ENCODE data around the gene STC2.

Gene STC2

DNA sequence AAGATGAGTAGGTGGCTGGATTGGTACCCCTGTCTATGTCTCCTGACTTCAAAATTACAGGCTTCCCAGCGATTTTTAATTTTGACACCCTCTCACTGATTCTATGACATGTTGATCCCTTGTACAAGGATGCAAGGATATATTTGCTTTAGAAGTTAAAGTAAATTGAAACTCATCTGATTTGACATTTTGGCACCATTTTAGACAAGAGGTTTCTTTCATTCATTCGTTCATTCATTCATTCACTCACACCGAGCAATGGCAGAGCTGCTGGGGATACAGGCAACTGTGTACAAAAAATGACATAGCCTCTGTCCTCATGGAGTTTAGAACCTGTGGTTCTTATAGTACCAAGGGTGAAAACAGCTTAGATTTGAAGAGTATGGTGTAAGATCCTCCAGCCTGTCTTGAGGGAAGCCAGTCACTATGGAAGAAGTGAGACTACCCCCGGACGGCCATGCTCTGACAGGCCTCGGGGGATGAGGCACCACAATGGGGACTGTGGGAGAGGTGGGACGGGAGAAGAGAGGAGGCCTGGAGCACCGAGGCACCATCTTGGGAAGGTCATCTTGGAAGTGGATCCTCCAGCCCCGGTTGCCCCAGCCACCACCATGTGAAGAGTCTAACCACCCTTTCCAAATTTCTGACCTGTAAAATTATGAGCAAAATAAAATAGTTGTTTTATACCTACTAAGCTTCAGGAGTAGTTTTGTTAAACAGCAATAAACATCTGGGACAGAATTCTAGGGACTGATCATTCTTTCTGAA, 16.2 kb downstream of the STC2 start:
- no peak for DNase-seq

DNA sequence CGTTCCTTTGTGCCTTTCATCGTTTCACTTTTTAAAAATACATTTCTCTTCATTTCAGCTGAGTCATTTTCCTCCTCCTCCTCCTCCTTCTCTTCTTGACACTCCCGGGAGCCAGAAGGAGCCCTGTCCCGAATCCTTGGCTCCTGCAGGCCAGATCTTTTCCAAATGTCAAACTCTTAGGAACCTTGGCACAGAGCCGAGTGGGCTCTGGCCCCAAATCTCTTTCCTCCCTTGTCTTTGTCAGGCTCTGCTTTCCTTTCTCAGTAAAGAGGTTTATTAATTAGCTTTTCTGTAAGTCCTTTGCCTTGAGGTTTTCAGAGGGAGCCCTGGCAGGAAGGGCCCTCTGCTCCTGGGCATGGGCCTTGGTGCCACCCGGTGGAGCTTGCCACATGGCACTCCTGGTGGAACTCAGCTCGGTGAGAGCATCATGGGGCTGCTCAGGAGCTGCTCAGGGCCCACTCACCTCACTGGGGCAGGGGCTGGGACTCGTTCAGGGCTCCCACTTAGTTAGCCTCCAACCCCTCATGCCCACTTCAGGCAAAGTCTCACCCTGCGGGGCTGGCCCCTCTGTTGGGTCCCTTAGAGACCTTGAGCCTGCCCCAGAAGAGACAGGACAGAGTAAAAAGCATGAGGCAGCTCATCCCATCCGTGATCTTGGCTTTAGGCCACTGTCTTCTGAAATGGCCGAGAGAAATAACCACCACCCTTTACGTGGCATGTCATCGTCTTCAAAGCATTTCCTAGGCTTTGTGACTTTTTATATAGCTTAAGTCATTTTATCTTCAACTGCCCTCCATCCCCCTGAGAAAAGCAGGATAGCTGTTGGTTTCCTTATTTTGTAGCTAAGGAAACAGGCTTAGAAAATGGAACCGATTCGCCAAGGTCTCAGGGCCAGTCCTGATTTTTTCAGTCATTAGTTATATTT, 17.1 kb downstream of the STC2 start:
- no peak for DNase-seq

DNA sequence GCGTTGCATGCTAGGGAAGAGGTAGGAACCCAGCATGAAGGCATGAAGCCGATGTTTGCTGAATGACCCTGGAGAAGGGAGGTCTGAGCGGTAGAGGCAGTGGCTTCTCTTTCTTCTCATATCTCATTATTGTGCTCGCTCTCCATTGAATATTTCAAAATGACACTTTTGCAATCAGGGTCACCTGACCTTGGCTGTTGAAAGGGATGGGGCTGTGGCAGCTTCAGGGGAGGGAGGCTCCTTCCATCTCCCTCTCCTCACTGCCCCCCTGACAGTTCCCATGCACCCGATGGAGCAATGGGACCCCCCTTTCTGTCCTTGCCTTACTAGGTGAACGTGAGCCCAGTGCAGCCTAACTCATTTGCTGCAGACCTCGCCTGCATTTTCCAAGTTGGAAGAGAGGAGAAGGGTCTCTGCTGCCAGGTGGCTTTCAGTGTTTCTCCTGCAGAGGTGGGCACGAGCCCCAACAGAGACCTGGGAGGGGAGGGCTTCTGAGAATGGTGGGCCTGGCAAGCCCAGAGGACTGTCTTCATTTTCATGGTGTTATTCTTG, 17.9 kb downstream of the STC2 start:
- DNase-seq, result no peak

DNA sequence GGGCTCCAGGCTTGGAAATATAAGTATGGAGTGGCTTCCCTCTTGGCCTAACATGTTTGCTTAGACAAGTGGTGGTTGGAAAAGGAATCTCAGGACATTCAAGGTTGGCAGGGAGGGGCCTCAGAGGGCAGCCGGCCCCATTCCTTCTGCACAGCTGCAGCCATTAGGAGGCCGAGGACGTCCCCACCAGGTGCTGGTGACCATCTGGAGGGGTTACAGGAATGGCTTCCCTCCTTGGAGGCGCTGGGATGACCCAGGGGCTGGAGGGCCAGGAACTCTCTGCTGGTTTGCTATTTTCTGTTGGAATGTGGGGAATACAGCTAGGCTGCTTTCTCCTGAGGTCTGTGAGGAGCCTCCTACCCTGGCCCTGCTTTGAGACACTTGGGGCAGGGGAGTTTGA, 18.5 kb downstream of the STC2 start:
- DNase-seq, result no peak

DNA sequence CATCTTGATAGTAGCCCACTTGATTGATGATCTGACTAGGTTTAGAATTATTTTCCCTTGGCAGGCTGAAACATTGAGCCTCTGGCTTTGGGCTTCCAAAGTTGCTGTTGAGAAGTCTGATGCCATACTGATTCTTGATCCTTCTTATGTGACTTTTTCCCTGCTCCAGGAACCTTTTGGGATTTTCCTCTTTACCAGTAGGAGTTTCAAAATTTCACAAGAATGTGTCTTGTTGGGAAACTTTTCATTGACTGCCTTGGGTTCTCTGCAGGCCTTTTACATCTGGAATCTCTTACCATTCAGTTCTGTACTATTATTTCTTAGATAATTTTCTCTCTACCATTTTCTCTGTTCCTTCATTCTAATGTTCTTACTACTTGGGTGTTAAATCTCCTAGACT, 20.0 kb downstream of the STC2 start:
- DNase-seq, result no peak

DNA sequence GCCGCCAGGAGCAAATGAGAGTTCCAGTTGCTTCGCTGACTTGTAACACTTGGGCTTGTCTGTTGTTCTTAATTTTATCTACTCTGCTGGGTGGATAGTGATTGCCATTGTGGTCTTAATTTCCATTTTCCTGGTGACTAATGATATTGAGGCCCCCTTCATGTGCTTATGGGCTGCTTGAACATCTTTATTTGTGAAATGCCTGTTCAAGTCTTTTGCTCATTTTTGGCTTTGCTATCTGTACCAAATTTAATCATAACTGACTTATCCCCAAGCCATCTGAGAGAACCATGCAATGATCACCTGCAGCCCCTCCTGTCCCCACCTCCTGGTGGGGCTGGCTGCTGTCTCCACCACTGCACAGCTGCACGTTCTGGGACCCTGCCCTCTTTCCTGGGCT, 20.5 kb downstream of the STC2 start:
- no peak for DNase-seq

DNA sequence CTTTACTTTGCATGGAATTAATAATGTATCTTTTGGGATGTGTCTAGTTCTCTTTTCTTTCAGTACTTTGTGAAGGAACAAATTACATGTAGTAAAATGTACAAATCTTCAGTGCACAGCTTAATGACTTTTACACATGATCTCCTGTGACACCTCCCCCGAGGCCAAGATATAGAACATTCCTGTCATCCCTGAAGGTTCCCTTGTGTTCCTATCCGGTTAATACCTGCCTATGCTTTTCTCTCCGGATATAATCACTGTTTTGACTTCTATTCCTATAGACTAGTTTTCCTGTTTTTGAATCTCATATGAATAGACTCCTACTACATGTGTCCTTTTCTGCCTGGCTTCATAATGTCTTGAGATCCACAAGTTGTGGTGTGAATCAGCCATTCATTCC, 21.5 kb downstream of the STC2 start:
- no peak for DNase-seq

DNA sequence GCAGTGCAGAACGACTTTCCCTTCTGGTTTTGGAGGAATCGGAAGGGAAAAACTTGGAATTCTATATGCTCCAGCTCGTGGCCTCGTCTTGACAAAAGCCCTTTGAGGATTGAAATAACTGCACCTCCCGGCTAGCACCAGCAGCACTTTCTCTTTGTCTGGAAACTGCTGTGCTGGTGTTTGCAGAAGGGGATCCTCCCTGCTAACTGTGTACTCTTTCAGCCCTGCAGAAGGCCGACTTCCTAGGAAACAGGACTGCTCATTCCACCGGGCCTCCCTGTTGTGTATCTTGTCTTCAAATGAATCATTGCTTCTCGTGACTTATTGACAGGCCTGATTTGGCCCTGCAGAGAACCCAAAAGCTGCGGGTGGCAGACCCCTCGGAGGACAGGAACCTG, 23.6 kb downstream of the STC2 start:
- no peak for DNase-seq

DNA sequence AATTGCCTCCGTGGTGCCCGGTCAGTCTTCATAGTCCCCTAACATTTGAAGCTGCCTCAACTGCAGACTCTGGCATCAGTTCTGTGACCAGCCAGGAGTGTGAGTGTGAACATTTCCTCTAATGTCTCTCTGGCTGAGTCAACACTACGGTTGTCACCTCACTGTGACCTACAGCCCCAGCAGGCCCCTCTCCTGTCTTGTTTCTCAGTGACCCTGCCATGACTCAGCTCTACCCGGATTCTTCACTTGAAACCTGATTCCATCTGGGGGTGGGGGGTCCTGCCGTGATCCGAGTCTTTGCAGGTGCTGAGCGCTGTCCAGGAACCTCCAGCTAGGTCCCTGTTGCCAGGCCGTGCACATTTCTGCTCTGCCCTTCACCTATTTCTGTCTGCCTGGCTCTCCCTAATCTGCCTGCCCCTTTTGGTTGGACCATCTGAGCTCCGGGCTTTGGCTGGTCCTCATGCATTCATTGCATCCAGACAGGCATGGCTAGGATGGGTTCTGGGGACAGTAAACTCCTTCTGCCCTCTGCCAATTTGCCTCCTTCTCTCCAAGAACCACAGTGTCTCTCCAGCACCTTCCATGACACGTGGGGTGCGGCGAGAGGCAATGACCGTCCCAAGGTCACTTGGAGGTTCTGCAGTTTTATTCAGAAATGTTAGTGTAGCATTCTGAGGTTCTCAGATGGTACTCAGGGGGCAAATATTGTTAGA, 24.2 kb downstream of the STC2 start:
- DNase-seq, result no peak

DNA sequence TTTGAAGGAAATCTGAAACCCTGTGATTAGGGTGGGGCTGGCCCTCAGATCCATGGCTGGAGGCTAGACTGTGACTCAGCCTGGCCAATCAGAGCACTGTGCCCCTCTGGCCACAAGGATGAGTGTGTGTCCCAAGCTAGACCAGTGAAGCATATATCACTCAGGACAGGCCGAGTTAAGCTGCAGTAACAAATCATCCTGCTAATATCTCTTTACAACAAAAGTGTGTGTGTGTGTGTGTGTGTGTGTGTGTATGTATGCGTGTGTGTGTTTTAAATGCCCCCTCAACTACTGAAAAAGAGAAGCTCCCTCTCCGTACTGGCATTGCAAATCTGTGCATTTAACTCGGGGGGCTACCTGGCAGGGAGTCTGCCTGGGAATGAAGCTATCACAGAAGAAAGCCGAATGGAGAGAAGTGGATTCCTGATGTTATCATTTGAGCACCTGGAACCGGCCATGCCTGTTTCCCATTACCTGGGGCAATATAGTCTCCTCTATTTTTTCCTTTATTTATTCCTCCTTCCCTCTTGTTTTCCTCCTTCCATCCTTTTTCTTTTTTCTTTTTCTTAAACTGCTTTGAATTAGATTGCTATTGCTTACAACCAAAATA, 25.6 kb downstream of the STC2 start:
- DNase-seq, result no peak

DNA sequence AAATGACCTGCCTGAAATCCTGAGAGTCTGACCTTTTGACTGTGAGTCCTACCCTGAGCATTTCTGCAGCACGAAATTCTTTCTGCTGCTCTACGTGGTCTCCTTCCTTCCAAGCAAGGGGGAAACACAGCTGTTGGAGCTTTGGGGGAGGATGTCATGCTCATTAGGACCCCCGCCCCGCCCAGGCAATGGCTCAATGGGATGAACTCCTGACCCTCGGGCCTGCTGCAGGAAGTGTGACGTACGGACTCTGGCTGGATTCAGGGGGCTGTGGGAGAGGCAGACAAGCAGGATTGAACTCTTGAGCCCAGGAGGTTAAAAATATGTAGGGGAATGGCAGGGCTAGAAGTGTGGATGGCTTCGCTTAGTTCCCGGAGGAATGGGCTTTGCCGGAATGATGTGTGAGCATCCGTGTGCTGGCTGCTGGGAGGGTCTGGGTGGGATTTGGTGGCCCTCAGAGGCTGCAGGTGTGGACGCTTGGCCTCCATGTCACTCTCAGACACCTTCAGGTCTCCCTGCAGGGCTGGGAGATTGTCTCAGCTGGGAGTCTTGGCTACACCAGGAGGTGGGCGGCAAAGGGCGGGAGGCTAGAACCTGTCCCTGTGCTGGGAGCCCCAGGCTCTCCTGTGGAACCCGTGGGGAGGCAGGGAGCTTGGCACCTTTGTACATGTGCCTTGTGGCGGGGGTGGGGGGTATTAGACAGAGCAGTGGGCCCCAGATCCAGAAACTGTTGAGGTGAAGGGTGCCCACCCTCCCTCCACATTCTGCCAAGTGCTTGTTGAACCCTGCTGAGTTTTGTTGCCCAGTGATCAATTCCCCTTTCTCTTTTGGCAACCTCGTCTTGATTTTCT, 26.3 kb downstream of the STC2 start:
- no peak for DNase-seq

DNA sequence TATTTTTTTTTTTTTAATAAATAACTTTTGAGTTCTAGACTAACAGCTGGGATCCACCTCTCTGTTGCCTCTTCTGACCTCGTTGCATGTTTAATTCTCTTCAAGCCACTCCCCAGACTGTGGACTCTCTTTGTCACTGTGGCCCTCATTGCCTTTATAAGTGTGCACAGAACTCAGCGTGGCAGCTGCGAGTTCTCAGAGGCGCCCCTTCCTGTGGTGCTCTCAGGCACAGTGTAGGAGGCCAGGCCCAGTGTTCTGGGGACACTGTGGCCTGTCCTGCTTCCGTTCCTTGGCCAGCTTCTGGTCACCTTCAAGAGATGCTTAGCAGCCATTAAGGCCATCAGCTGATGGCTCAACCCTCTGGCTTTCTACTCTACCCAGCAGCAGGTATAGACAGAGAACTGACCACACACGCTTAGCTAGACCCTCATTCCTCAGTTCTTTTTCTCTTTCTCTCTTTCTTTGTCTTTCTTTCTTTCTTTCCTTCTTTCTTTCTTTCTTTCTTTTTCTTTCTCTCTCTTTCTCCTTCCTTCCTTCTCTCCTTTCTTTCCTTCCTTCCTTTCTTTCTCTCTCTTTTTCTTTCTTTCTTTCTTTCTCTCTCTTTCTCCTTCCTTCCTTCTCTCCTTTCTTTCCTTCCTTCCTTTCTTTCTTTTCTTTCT, 27.7 kb downstream of the STC2 start:
- DNase-seq, result no peak

DNA sequence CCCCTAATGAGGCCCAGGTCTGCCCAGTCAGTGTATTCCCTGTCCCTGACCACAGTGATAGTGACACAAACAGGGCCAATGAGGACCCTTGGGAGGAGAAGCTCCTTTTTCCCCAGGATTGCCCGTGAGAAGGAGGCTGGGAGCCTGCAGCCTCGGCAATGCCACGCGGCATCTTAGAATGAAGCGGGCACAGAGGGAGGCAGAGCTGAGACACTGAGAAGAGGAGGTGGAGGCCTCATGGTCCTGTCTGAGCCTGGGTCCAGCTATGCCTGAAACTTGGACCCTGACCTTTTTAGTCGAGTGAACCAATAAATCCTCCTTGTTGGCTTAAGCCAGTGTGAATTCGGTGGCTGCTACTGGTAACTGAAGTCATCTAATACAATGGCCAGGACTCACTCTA, 28.4 kb downstream of the STC2 start:
- no peak for DNase-seq

DNA sequence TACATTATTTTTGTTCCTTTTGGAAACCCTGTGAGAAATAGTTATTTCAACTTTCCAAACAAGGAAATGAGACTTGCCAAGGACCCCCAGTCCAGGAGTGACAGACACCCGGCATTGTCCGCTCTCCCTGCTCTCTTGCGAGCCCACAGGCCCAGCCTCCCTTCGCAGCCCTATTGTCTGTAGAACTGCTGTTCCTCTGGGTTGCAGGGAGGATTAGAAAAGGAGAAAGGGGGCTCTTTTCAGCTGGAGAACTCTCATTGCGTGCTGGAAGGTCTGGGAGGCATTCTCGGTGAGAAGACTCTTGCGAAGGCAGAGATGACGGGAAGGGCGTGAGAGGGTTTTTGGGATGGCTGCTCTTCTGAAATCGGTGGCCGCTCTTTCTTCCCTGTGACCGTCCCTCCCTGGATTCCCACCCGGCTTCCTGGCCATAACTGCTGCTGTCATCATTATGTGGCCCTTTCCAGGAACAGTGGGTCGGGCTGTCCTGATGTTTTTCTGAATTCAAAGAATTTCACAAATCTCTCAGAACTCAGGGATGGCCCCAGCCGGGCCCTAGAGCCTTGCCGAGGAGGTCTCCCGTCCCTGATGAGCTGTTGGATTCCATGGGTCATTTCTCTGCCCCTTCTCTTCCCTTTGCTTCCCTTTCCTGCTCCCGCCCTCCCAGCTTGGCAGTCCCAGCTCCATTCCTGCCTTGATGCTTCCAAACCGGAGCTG, 29.8 kb downstream of the STC2 start:
- DNase-seq, result no peak

DNA sequence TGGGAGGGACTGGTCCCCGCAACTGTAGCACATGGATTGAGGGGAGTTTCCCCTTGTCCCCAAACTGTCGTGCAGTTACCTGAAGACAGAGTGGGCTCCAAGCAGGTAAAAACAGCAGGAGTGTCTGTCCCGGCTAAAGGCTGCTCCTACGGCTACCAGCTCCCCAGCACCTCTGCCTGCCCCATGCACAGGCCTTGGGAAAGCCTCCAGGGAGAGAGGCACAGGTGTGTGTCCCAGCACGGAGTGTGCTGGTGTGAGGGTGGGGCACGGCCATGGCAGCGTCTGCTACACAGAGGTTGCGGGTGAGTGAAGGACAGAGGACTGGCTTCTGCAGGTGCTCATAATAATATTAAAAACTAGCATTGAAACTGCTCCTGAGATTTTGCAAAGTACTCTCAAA, 30.4 kb downstream of the STC2 start:
- no peak for DNase-seq

DNA sequence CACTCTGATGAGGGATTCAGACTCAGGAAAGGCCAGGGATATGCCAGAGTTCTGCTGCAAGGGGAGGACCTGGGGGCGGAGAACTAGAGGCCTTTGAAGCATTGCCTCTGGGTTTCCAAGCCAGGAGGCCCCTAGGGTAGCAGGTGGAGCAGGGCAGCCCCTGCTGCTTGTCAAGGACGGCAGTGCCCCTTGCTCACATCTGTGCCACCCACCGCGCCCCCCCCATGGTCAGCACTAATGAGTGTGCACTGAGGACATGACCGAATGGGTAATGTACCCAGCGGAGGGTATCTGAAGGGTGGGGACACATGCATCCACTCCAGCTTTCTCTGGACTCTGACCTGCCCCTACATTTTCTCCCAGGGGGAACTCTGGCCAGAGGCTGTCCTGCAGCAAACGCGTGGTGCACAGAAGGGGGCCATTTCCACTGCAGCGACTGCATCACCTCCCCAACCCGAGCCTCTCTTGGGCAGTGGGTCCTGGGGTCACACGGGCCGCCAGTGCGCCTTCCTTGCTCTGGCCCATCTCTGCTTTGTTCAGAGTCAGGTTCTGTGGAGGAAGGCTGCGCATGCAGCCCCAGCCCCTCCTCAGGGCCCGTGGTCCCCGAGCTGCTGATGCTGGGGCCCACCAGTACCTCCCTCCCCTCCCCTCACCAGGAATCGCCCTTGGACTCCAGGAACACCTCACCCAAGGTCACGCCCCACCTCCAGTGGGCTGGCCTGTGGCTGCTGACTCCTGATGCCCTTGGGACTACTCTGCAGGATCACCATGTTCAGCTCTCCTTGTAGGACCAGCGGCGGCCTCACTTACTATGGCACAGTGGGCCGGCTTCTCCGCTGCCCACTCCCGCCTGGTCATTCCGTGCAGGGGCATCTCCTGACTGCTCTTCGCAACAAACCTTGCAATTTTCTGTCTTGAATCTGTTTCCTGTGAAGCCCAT, 31.2 kb downstream of the STC2 start:
- no peak for DNase-seq

DNA sequence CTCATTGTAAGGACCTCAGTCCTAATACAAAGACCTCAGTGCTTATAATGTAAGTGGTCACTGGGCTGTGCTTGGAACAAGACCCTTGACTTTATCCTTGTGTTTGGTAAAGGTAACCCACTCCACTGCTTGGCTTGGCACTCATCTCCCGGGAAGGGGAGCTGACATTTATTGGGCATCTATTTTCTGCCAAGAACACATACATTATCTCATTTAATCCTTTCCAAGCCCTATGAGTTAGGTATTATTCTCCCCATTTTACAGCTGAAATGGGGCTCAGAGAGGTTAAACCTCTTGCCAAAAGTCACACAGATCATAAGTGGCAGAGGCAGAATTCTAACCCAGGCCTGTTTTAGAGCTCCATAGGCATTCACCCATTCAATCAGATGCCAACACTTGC, 32.4 kb downstream of the STC2 start:
- no peak for DNase-seq

DNA sequence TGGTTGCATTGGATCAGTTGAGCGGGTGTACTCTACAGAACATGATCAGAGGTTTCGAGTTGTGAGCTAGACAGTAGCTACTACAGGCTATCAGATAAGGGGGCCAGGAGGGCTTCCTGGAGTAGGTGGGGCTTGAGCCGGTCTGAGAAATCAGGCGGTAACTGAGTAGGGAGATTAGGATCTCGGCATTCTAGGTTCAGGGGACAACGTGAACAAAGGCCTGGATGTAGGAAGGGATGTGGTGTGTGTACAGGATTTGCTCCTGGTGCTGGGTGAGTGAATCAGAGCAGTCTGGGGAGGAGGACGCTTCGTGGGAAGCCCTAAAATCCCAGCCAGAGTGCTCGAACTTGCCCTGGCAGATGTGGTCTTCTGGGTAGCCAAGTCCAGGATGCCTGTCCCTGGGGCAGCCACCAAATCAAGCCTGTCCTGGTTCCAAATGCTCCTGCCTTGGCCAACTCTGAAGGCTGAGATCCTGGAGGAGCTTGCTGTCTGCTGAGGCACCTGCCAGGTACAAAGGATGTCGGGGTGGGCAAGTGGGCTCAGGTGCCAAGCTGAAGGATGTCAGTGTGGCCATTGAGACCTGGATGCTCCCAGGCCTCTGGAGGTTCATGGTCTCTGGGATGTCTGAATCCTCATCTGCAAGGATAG, 33.4 kb downstream of the STC2 start:
- DNase-seq, result no peak
